Tibial artery (tissue), 4 donors: Measurements from ENCODE around the gene MAP3K4.

Experiments
- DNase-seq, 2 donors: peaks; one replicate each; pipeline ENCODE4 v3.0.0-alpha.2; 2019
- H3K27ac ChIP-seq, 2 donors: fragments of 200-600 bp; sonication (generic) in 1 of 2; 1 replicate in 1 of 2; 2 replicates in 1 of 2; pipeline ENCODE4 v1.5.1; 2018 to 2019; ENCODE audit warnings: mild to moderate bottlenecking in 1 of 2
- H3K27me3 ChIP-seq, 2 donors: fragments of 200-600 bp; sonication (generic) in 1 of 2; one replicate each; pipeline versions ENCODE4 v1.5.1 to v1.6.0; 2016 to 2019
- H3K36me3 ChIP-seq, 3 donors: fragments of 200-600 bp; sonication (generic) in 2 of 3; one replicate each; pipeline ENCODE4 v1.5.1; 2016 to 2019; ENCODE audit warnings: mild to moderate bottlenecking in 2 of 3
- H3K4me1 ChIP-seq, 4 donors: fragments of 200-600 bp; sonication (generic) in 2 of 4; 1 replicate in 3 of 4; 2 replicates in 1 of 4; pipeline ENCODE4 v1.5.1; 2016 to 2019
- H3K4me3 ChIP-seq, 2 donors: fragments of 200-600 bp; sonication (generic) in 1 of 2; 1 replicate in 1 of 2; 2 replicates in 1 of 2; pipeline ENCODE4 v1.5.1; 2018 to 2019; ENCODE audit warnings: mild to moderate bottlenecking in 2 of 2
- H3K9me3 ChIP-seq, 3 donors: fragments of 200-600 bp; sonication (generic) in 1 of 3; one replicate each; pipeline ENCODE4 v1.5.1; 2016 to 2019
- CTCF ChIP-seq, 2 experiments: fragments of 200-600 bp in 1 of 2; fragments of 450-650 bp in 1 of 2; IDR thresholded peaks; one replicate each; pipeline ENCODE4 v1.5.1; 2017 to 2019; ENCODE audit warnings: antibody characterized with exemption in 2 of 2, mild to moderate bottlenecking in 1 of 2, moderate library complexity in 1 of 2
- intact Hi-C: fragments of 100-400 bp; cut with DNase I; formaldehyde crosslinking; loops from one replicate; pipeline ENCODE4 v1.15.0; 2023; ENCODE audit warnings: low total_unique reads

The MAP3K4 gene

GRCh38 chr6:161128230-161128629 is 136.7 kb downstream of the MAP3K4 start:
- H3K4me3 ChIP-seq = no peak overlapping the region
- H3K27me3 ChIP-seq = no peaks in the 10 kb centered on the region
- no peak overlapping the region for H3K27ac ChIP-seq
- no peak for TF ChIP-seq CTCF (IDR thresholded peaks at IDR 0.05)
- H3K36me3 ChIP-seq = peaks cover 35 to 47% (median 39%) of the 10 kb centered on the region in 3 donors
- intact Hi-C loops = no loop called here
- no peaks in the 10 kb centered on the region for H3K4me1 ChIP-seq
- H3K9me3 ChIP-seq = peaks cover 0 to 10% (median under 1%) of the 10 kb centered on the region in 3 donors
- DNase-seq = no peak

- peaks cover 35 to 42% (median 39%) of the 10 kb centered on the region in 3 donors for H3K36me3 ChIP-seq
- DNase-seq = no peak
- intact Hi-C loops = no loop called here
- TF ChIP-seq CTCF (IDR thresholded peaks at IDR 0.05) = no peak
- no peak overlapping the region for H3K27ac ChIP-seq
- H3K9me3 ChIP-seq = peaks cover 0 to 5% (median 0%) of the 10 kb centered on the region in 3 donors
- no peaks in the 10 kb centered on the region for H3K4me1 ChIP-seq
- no peaks in the 10 kb centered on the region for H3K27me3 ChIP-seq
- H3K4me3 ChIP-seq = no peak overlapping the region
Measured at GRCh38 chr6:161128680-161129196, 137.2 kb downstream of the MAP3K4 start.

GRCh38 chr6:161130541-161130940 is 139.0 kb downstream of the MAP3K4 start:
- Histone ChIP-seq H3K4me1 (no peaks in the 10 kb centered on the region), H3K27ac (no peak overlapping the region), H3K27me3 (no peaks in the 10 kb centered on the region), H3K36me3 (peaks cover 24 to 48% (median 27%) of the 10 kb centered on the region in 3 donors), H3K4me3 (no peak overlapping the region), H3K9me3 (no peaks in the 10 kb centered on the region)
- no peak for TF ChIP-seq CTCF (IDR thresholded peaks at IDR 0.05)
- DNase-seq = no peak
- intact Hi-C loops = no loop called here

- Histone ChIP-seq H3K4me1 (no peaks in the 10 kb centered on the region), H3K27me3 (no peaks in the 10 kb centered on the region), H3K9me3 (no peaks in the 10 kb centered on the region), H3K27ac (no peak overlapping the region), H3K4me3 (no peak overlapping the region), H3K36me3 (peaks cover 22 to 55% (median 23%) of the 10 kb centered on the region in 3 donors)
- TF ChIP-seq CTCF (IDR thresholded peaks at IDR 0.05) = no peak
- DNase-seq = no peak
- intact Hi-C loops = no loop called here
Measured at GRCh38 chr6:161130967-161131766, 139.6 kb downstream of the MAP3K4 start.

GRCh38 chr6:161132384-161132783 is 140.8 kb downstream of the MAP3K4 start:
- H3K27ac ChIP-seq = no peak overlapping the region
- no peak for DNase-seq
- no peaks in the 10 kb centered on the region for H3K4me1 ChIP-seq
- no peak for TF ChIP-seq CTCF (IDR thresholded peaks at IDR 0.05)
- no peaks in the 10 kb centered on the region for H3K9me3 ChIP-seq
- H3K4me3 ChIP-seq = no peak overlapping the region
- intact Hi-C loops = no loop called here
- H3K36me3 ChIP-seq = peaks cover 17 to 67% (median 18%) of the 10 kb centered on the region in 3 donors
- no peaks in the 10 kb centered on the region for H3K27me3 ChIP-seq
